Progenitor cell of endocrine pancreas (in vitro differentiated cells): ENCODE data around the gene IRF5. TPM values are rescaled to one million over a fixed set of nuclear protein-coding genes. Genes with fewer than 3 reads are reported as not detected.

ENCODE experiments used
- DNase-seq: peaks from one replicate; pipeline ENCODE4 v3.0.0; 2021; ENCODE audit warnings: low spot score; ENCODE audit not compliant: unreplicated experiment
- H3K27ac Mint-ChIP-seq: 2 replicates; pipeline ENCODE4 v1.8.0; 2021; ENCODE audit warnings: mild to moderate bottlenecking, moderate library complexity, mixed read lengths
- H3K27me3 Mint-ChIP-seq: 2 replicates; pipeline ENCODE4 v1.8.0; 2021; ENCODE audit warnings: mixed read lengths
- H3K36me3 Mint-ChIP-seq: 2 replicates; pipeline ENCODE4 v1.8.0; 2022; ENCODE audit warnings: mixed read lengths; ENCODE audit not compliant: insufficient read depth
- H3K4me1 Mint-ChIP-seq: 2 replicates; pipeline ENCODE4 v1.8.0; 2021; ENCODE audit warnings: low read depth, mixed read lengths
- H3K4me3 Mint-ChIP-seq: 2 replicates; pipeline ENCODE4 v1.8.0; 2021; ENCODE audit warnings: low read depth, mild to moderate bottlenecking, moderate library complexity, mixed read lengths
- H3K9me3 Mint-ChIP-seq: 2 replicates; pipeline ENCODE4 v1.8.0; 2021; ENCODE audit warnings: low read depth, mixed read lengths
- CTCF ChIP-seq: fragments of 200-600 bp; sonication (generic); IDR thresholded peaks from one replicate; pipeline ENCODE4 v1.5.0; 2021; ENCODE audit warnings: antibody characterized with exemption, mild to moderate bottlenecking; ENCODE audit not compliant: unreplicated experiment
- total RNA-seq: library from RNA; stranded (reverse); gene quantifications from 2 replicates; pipeline ENCODE4 v1.2.1, GENCODE V29; 2021

IRF5 gene
- total RNA-seq, 1 donor from 2014 or later: 0.69 TPM

- peaks cover 62% of the 10 kb centered on the region for H3K27me3 Mint-ChIP-seq
- H3K36me3 Mint-ChIP-seq: no peaks in the 10 kb centered on the region
- H3K4me1 Mint-ChIP-seq: peaks cover 7% of the 10 kb centered on the region
- no peak overlapping the region for H3K27ac Mint-ChIP-seq
- no peak for TF ChIP-seq CTCF
- H3K4me3 Mint-ChIP-seq: no peak overlapping the region
- no peak for DNase-seq
- no peaks in the 10 kb centered on the region for H3K9me3 Mint-ChIP-seq
These were observed 18.5 kb upstream of the IRF5 start for GRCh38 chr7:128919241-128919640.

- no peak for DNase-seq
- Mint-ChIP-seq H3K9me3 (no peaks in the 10 kb centered on the region), H3K36me3 (no peaks in the 10 kb centered on the region), H3K27ac (no peak overlapping the region), H3K27me3 (peaks cover 60% of the 10 kb centered on the region), H3K4me1 (peaks cover 7% of the 10 kb centered on the region), H3K4me3 (no peak overlapping the region)
- no peak for TF ChIP-seq CTCF
These were observed 17.6 kb upstream of the IRF5 start for GRCh38 chr7:128919881-128920799.

- Mint-ChIP-seq H3K36me3 (no peaks in the 10 kb centered on the region), H3K9me3 (no peaks in the 10 kb centered on the region), H3K27ac (no peak overlapping the region), H3K4me1 (peaks cover 5% of the 10 kb centered on the region), H3K27me3 (peaks cover 55% of the 10 kb centered on the region), H3K4me3 (no peak overlapping the region)
- DNase-seq: no peak
- TF ChIP-seq CTCF: no peak
These were observed 16.7 kb upstream of the IRF5 start for GRCh38 chr7:128920913-128921582.

- peaks cover 49% of the 10 kb centered on the region for H3K27me3 Mint-ChIP-seq
- no peak overlapping the region for H3K27ac Mint-ChIP-seq
- H3K36me3 Mint-ChIP-seq: no peaks in the 10 kb centered on the region
- peaks cover 5% of the 10 kb centered on the region for H3K4me1 Mint-ChIP-seq
- no peak for TF ChIP-seq CTCF
- DNase-seq: no peak
- H3K4me3 Mint-ChIP-seq: no peak overlapping the region
- H3K9me3 Mint-ChIP-seq: no peaks in the 10 kb centered on the region
These were observed 15.8 kb upstream of the IRF5 start for GRCh38 chr7:128921866-128922440.
